Measurements from ENCODE around the gene TRIML2.
"Not testable (repeated sequence)": the region's sequence is repeated elsewhere in the genome, so short reads cannot be mapped to it uniquely, and the experiment has no call there.

TRIML2 gene

GRCh38 chr4:188106454-188106853, 2.9 kb downstream of the TRIML2 start:
- no peak for DNase-seq

- DNase-seq: no peak
Measured at GRCh38 chr4:188092824-188093223, 16.6 kb downstream of the TRIML2 start.

- DNase-seq: no peak
Measured at GRCh38 chr4:188086858-188087257, 22.5 kb downstream of the TRIML2 start.

GRCh38 chr4:188082796-188083195, 26.6 kb downstream of the TRIML2 start:
- no peak for DNase-seq

- DNase-seq: no peak
Measured at GRCh38 chr4:188078116-188078515, 31.3 kb downstream of the TRIML2 start.

GRCh38 chr4:188076169-188076568, 33.2 kb downstream of the TRIML2 start:
- no peak for DNase-seq

GRCh38 chr4:188061083-188061482, 48.3 kb downstream of the TRIML2 start:
- DNase-seq: no peak

- no peak for DNase-seq
Measured at GRCh38 chr4:188053302-188053701, 56.1 kb downstream of the TRIML2 start.

- DNase-seq: no peak
Measured at GRCh38 chr4:188046657-188047056, 62.7 kb downstream of the TRIML2 start.

- not testable (repeated sequence) for DNase-seq
Measured at GRCh38 chr4:188045461-188045860, 63.9 kb downstream of the TRIML2 start.

GRCh38 chr4:188043154-188043553, 66.2 kb downstream of the TRIML2 start:
- DNase-seq: no peak

- no peak for DNase-seq
Measured at GRCh38 chr4:188042191-188042590, 67.2 kb downstream of the TRIML2 start.

GRCh38 chr4:188041721-188042120, 67.7 kb downstream of the TRIML2 start:
- no peak for DNase-seq

All from NCI-H2081 treated with DMSO at 0.1 percent for 48 hours (cell line).